ENCODE data around the gene LPAR3. TPM values are rescaled to one million over a fixed set of nuclear protein-coding genes. Genes with fewer than 3 reads are reported as not detected.

The LPAR3 gene
- polyA plus RNA-seq, 6 donors from 2014 or later, result not detected

GRCh38 chr1:84769636-84770035 is 123.4 kb downstream of the LPAR3 start:
- ATAC-seq (ENCODE audit: low read depth in 2 of 2) (no peak), DNase-seq (no peak)
- Mint-ChIP-seq H3K4me1 (peaks cover 0 to 3% (median 0%) of the 10 kb centered on the region in 3 donors), H3K36me3 (no peaks in the 10 kb centered on the region), H3K9me3 (no peaks in the 10 kb centered on the region), H3K27ac (no peak overlapping the region), H3K27me3 (peaks cover 33 to 45% (median 43%) of the 10 kb centered on the region in 3 donors), H3K4me3 (no peak overlapping the region)

- no peak for ATAC-seq (ENCODE audit: low read depth in 2 of 2)
Observed at GRCh38 chr1:84768634-84769033, 124.4 kb downstream of the LPAR3 start.

GRCh38 chr1:84763912-84764680 is 128.9 kb downstream of the LPAR3 start:
- no peak overlapping the region for H3K27ac Mint-ChIP-seq
- peaks cover 37 to 47% (median 41%) of the 10 kb centered on the region in 3 donors for H3K27me3 Mint-ChIP-seq
- H3K9me3 Mint-ChIP-seq, result no peaks in the 10 kb centered on the region
- H3K36me3 Mint-ChIP-seq, result no peaks in the 10 kb centered on the region
- peaks cover 2 to 4% (median 4%) of the 10 kb centered on the region in 3 donors for H3K4me1 Mint-ChIP-seq
- DNase-seq, result no peak
- H3K4me3 Mint-ChIP-seq, result peak overlapping the region in 1 of 8 donors; percentile 7
- ATAC-seq (ENCODE audit: low read depth in 2 of 2), result no peak

More at GRCh38 chr1:84768634-84769033, 124.4 kb downstream of the LPAR3 start:
- Mint-ChIP-seq H3K27ac (no peak overlapping the region), H3K27me3 (peaks cover 43 to 51% (median 43%) of the 10 kb centered on the region in 3 donors), H3K4me1 (peaks cover 0 to 3% (median 0%) of the 10 kb centered on the region in 3 donors), H3K36me3 (no peaks in the 10 kb centered on the region), H3K9me3 (no peaks in the 10 kb centered on the region), H3K4me3 (peak overlapping the region in 1 of 8 donors; percentile 48)
- DNase-seq, result no peak

GRCh38 chr1:84762664-84763063 is 130.3 kb downstream of the LPAR3 start:
- Mint-ChIP-seq H3K27me3 (peaks cover 32 to 43% (median 37%) of the 10 kb centered on the region in 3 donors), H3K4me3 (no peak overlapping the region), H3K27ac (peak overlapping the region in 1 of 6 donors; percentile 16), H3K36me3 (no peaks in the 10 kb centered on the region), H3K4me1 (peaks cover 5 to 7% (median 7%) of the 10 kb centered on the region in 3 donors), H3K9me3 (no peaks in the 10 kb centered on the region)
- DNase-seq (no peak), ATAC-seq (ENCODE audit: low read depth in 2 of 2) (no peak)

Other genes with a start within 250 kb of the LPAR3 start
- 1 to 10 TPM; 3.9 to 6.9 (median 5.1) TPM for gene SSX2IP, start 202.7 kb downstream of the LPAR3 start, polyA plus RNA-seq (ENCODE audit: low read depth in 6 of 6)
- gene MCOLN2, start 103.9 kb upstream of the LPAR3 start, polyA plus RNA-seq (ENCODE audit: low read depth in 6 of 6), result 1 to 10 TPM in 4 of 6 donors, under 1 TPM in 2; 0.43 to 4.1 (median 1.5) TPM
- not detected for gene MCOLN3, start 155.3 kb upstream of the LPAR3 start, polyA plus RNA-seq (ENCODE audit: low read depth in 6 of 6)